Measurements from ENCODE around the gene PIP5K1B.

The PIP5K1B gene

GRCh38 chr9:68727636-68728035, 22.6 kb downstream of the PIP5K1B start:
- Histone ChIP-seq H3F3A (ENCODE audit: low read depth) (no peaks in the 10 kb centered on the region), H4K20me1 (ENCODE audit: insufficient read depth, low read length, poor library complexity, severe bottlenecking) (no peaks in the 10 kb centered on the region), H3K9me2 (replicated peaks; ENCODE audit: low read depth, low read length) (no peaks in the 10 kb centered on the region), H3K79me2 (ENCODE audit: insufficient read depth, low read length) (no peaks in the 10 kb centered on the region), H3K9ac (ENCODE audit: low read depth, low read length, poor library complexity, severe bottlenecking) (no peak overlapping the region), H3K36me3 (ENCODE audit: insufficient read depth, low read length) (no peaks in the 10 kb centered on the region), H2AFZ (ENCODE audit: low read length) (no peak overlapping the region), H3K27me3 (ENCODE audit: insufficient read depth, low read length, poor library complexity, severe bottlenecking) (no peaks in the 10 kb centered on the region), H3K4me2 (ENCODE audit: low read depth, low read length, poor library complexity, severe bottlenecking) (no peak overlapping the region), H3K4me3 (ENCODE audit: low read length, poor library complexity, severe bottlenecking) (no peak overlapping the region), H3K9me3 (ENCODE audit: insufficient read depth, low read depth, low read length) (0 out of 2 replicates have a peak, but pooled peaks cover 2% of the 10 kb centered on the region), H3K4me1 (ENCODE audit: insufficient read depth, low read length, poor library complexity, severe bottlenecking) (no peaks in the 10 kb centered on the region)
- TF ChIP-seq CTCF (conservative IDR thresholded peaks at IDR 0.05; ENCODE audit: low read length) (no peak), EZH2phosphoT487 (IDR thresholded peaks at IDR 0.05; ENCODE audit: borderline replicate concordance) (no peak)

GRCh38 chr9:68728731-68729130, 23.7 kb downstream of the PIP5K1B start:
- Histone ChIP-seq H4K20me1 (ENCODE audit: insufficient read depth, low read length, poor library complexity, severe bottlenecking) (no peaks in the 10 kb centered on the region), H3K36me3 (ENCODE audit: insufficient read depth, low read length) (no peaks in the 10 kb centered on the region), H3K4me2 (ENCODE audit: low read depth, low read length, poor library complexity, severe bottlenecking) (no peak overlapping the region), H3K9me2 (replicated peaks; ENCODE audit: low read depth, low read length) (no peaks in the 10 kb centered on the region), H2AFZ (ENCODE audit: low read length) (no peak overlapping the region), H3K79me2 (ENCODE audit: insufficient read depth, low read length) (no peaks in the 10 kb centered on the region), H3K9ac (ENCODE audit: low read depth, low read length, poor library complexity, severe bottlenecking) (no peak overlapping the region), H3K4me1 (ENCODE audit: insufficient read depth, low read length, poor library complexity, severe bottlenecking) (no peaks in the 10 kb centered on the region), H3K4me3 (ENCODE audit: low read length, poor library complexity, severe bottlenecking) (no peak overlapping the region), H3K9me3 (ENCODE audit: insufficient read depth, low read depth, low read length) (0 out of 2 replicates have a peak, but pooled peaks cover 2% of the 10 kb centered on the region), H3K27me3 (ENCODE audit: insufficient read depth, low read length, poor library complexity, severe bottlenecking) (no peaks in the 10 kb centered on the region), H3F3A (ENCODE audit: low read depth) (no peaks in the 10 kb centered on the region)
- TF ChIP-seq EZH2phosphoT487 (IDR thresholded peaks at IDR 0.05; ENCODE audit: borderline replicate concordance) (no peak), CTCF (conservative IDR thresholded peaks at IDR 0.05; ENCODE audit: low read length) (no peak)

- TF ChIP-seq EZH2phosphoT487 (IDR thresholded peaks at IDR 0.05; ENCODE audit: borderline replicate concordance) = no peak
- no peak for TF ChIP-seq CTCF (conservative IDR thresholded peaks at IDR 0.05; ENCODE audit: low read length)
- no peaks in the 10 kb centered on the region for H3K4me1 ChIP-seq (ENCODE audit: insufficient read depth, low read length, poor library complexity, severe bottlenecking)
Observed at GRCh38 chr9:68730570-68731235, 25.7 kb downstream of the PIP5K1B start.

More at GRCh38 chr9:68730570-68731235, 25.7 kb downstream of the PIP5K1B start:
- no peaks in the 10 kb centered on the region for H3K79me2 ChIP-seq (ENCODE audit: insufficient read depth, low read length)
- H3K9ac ChIP-seq (ENCODE audit: low read depth, low read length, poor library complexity, severe bottlenecking) = no peak overlapping the region
- no peaks in the 10 kb centered on the region for H3K27me3 ChIP-seq (ENCODE audit: insufficient read depth, low read length, poor library complexity, severe bottlenecking)
- no peak overlapping the region for H3K4me3 ChIP-seq (ENCODE audit: low read length, poor library complexity, severe bottlenecking)
- H3K36me3 ChIP-seq (ENCODE audit: insufficient read depth, low read length) = no peaks in the 10 kb centered on the region
- H3K4me2 ChIP-seq (ENCODE audit: low read depth, low read length, poor library complexity, severe bottlenecking) = no peak overlapping the region
- no peaks in the 10 kb centered on the region for H3K9me3 ChIP-seq (ENCODE audit: insufficient read depth, low read depth, low read length)
- no peaks in the 10 kb centered on the region for H3F3A ChIP-seq (ENCODE audit: low read depth)
- H3K9me2 ChIP-seq (replicated peaks; ENCODE audit: low read depth, low read length) = no peaks in the 10 kb centered on the region
- no peaks in the 10 kb centered on the region for H4K20me1 ChIP-seq (ENCODE audit: insufficient read depth, low read length, poor library complexity, severe bottlenecking)
- no peak overlapping the region for H2AFZ ChIP-seq (ENCODE audit: low read length)

Data from Loucy (cell line).